ENCODE data around the gene AP1S3.

- TF ChIP-seq POLR2AphosphoS5 (IDR thresholded peaks at IDR 0.05; ENCODE audit: low read depth, low read length) (no peak), CTCF (IDR thresholded peaks at IDR 0.05) (no peak), REST (IDR thresholded peaks at IDR 0.05; ENCODE audit: insufficient read depth in 1 of 2, low read depth in 2 of 2, low read length in 1 of 2) (no peak), TCF7L2 (IDR thresholded peaks at IDR 0.05; ENCODE audit: low read depth, low read length) (no peak), SIN3A (IDR thresholded peaks at IDR 0.05; ENCODE audit: borderline replicate concordance, insufficient read depth, low read depth, low read length) (no peak)
Measured at GRCh38 chr2:223740679-223741078, 96.7 kb downstream of the AP1S3 start.
